CD14-positive monocyte (primary cell): ENCODE measurements around the gene KRT72. TPM values are rescaled to one million over a fixed set of nuclear protein-coding genes. Genes with fewer than 3 reads are reported as not detected.

Experiments used
- DNase-seq, 3 donors: peaks; one replicate each; pipeline ENCODE4 v3.0.0-alpha.2; 2011 to 2022
- H2AFZ ChIP-seq: 2 replicates; pipeline ENCODE4 v1.6.0; 2012; ENCODE audit warnings: mild to moderate bottlenecking, low read depth, low read length, inconsistent platforms; ENCODE audit not compliant: insufficient read depth, poor library complexity, severe bottlenecking
- H3K27ac ChIP-seq, 2 donors: 1 replicate in 1 of 2; 2 replicates in 1 of 2; pipeline ENCODE4 v1.5.1; 2012 to 2013; ENCODE audit warnings: low read length in 2 of 2, control low read depth in 1 of 2, inconsistent platforms in 1 of 2, low read depth in 1 of 2, mild to moderate bottlenecking in 1 of 2
- H3K27me3 ChIP-seq, 2 donors: one replicate each; pipeline versions ENCODE4 v1.6.0 to v1.6.1; 2011 to 2013; ENCODE audit warnings: low read length in 2 of 2; ENCODE audit not compliant: control insufficient read depth in 2 of 2, insufficient read depth in 2 of 2
- H3K36me3 ChIP-seq, 2 donors: replicated peaks in 1 of 2; 1 replicate in 1 of 2; 2 replicates in 1 of 2; pipeline versions ENCODE4 v1.5.1 to v1.6.1; 2012 to 2013; ENCODE audit warnings: low read length in 2 of 2, control low read depth in 1 of 2, inconsistent platforms in 1 of 2, mild to moderate bottlenecking in 1 of 2; ENCODE audit not compliant: insufficient read depth in 2 of 2, control insufficient read depth in 1 of 2
- H3K4me1 ChIP-seq, 2 donors: 1 replicate in 1 of 2; 2 replicates in 1 of 2; pipeline versions ENCODE4 v1.5.1 to v1.6.1; 2012 to 2013; ENCODE audit warnings: low read length in 2 of 2, control low read depth in 1 of 2, inconsistent platforms in 1 of 2, mild to moderate bottlenecking in 1 of 2, moderate library complexity in 1 of 2; ENCODE audit not compliant: insufficient read depth in 2 of 2, control insufficient read depth in 1 of 2
- H3K4me2 ChIP-seq: replicated peaks from 2 replicates; pipeline ENCODE3; 2012; ENCODE audit warnings: low read length, moderate library complexity, mild to moderate bottlenecking; ENCODE audit not compliant: poor library complexity, severe bottlenecking; ENCODE audit errors: extremely low read depth
- H3K4me3 ChIP-seq, 3 experiments: fragments of 200-600 bp in 1 of 3; sonication (generic) in 1 of 3; replicated peaks in 1 of 3; 1 replicate in 2 of 3; 2 replicates in 1 of 3; pipeline ENCODE4 v1.5.1; 2011 to 2013; ENCODE audit warnings: low read length in 3 of 3, mild to moderate bottlenecking in 3 of 3, control low read depth in 2 of 3, low read depth in 2 of 3, inconsistent platforms in 1 of 3, moderate library complexity in 1 of 3
- H3K79me2 ChIP-seq: 2 replicates; pipeline ENCODE4 v1.6.0; 2012; ENCODE audit warnings: mild to moderate bottlenecking, control low read depth, inconsistent platforms, low read length, moderate library complexity; ENCODE audit not compliant: insufficient read depth
- H3K9ac ChIP-seq: 2 replicates; pipeline ENCODE4 v1.6.0; 2017; ENCODE audit warnings: low read length, mild to moderate bottlenecking; ENCODE audit not compliant: insufficient read depth, poor library complexity, severe bottlenecking
- H3K9me3 ChIP-seq, 2 donors: replicated peaks in 1 of 2; 1 replicate in 1 of 2; 2 replicates in 1 of 2; pipeline versions ENCODE4 v1.5.1 to v1.6.1; 2012 to 2013; ENCODE audit warnings: low read length in 2 of 2, control low read depth in 1 of 2; ENCODE audit not compliant: control insufficient read depth in 1 of 2, insufficient read depth in 1 of 2
- H4K20me1 ChIP-seq: 2 replicates; pipeline ENCODE4 v1.6.0; 2012; ENCODE audit warnings: mild to moderate bottlenecking, low read length, control low read depth, moderate library complexity; ENCODE audit not compliant: insufficient read depth
- H3K27ac Mint-ChIP-seq, 7 donors: one replicate each; pipeline ENCODE4 v1.8.0; 2020; ENCODE audit warnings: mild to moderate bottlenecking in 7 of 7, mixed read lengths in 7 of 7, moderate library complexity in 6 of 7, inconsistent platforms in 2 of 7
- H3K27me3 Mint-ChIP-seq, 3 donors: one replicate each; pipeline ENCODE4 v1.8.0; 2021 to 2022; ENCODE audit warnings: low read depth in 3 of 3, mild to moderate bottlenecking in 3 of 3, mixed read lengths in 3 of 3, moderate library complexity in 3 of 3, inconsistent platforms in 1 of 3
- H3K36me3 Mint-ChIP-seq, 2 donors: one replicate each; pipeline ENCODE4 v1.8.0; 2020; ENCODE audit warnings: mixed read lengths in 2 of 2, inconsistent platforms in 1 of 2, mild to moderate bottlenecking in 1 of 2
- H3K4me1 Mint-ChIP-seq: one replicate; pipeline ENCODE4 v1.8.0; 2020; ENCODE audit warnings: mild to moderate bottlenecking, mixed read lengths
- H3K4me3 Mint-ChIP-seq, 2 donors: one replicate each; pipeline ENCODE4 v1.8.0; 2020; ENCODE audit warnings: mild to moderate bottlenecking in 2 of 2, mixed read lengths in 2 of 2, moderate library complexity in 1 of 2
- H3K9me3 Mint-ChIP-seq, 7 donors: one replicate each; pipeline ENCODE4 v1.8.0; 2020 to 2022; ENCODE audit warnings: mixed read lengths in 7 of 7, mild to moderate bottlenecking in 6 of 7, moderate library complexity in 6 of 7, inconsistent platforms in 2 of 7
- WGBS: methylation state at CpG from one replicate; pipeline ENCODE4 v1.1.5; 2013; ENCODE audit warnings: missing lambda C conversion rate; ENCODE audit not compliant: insufficient coverage; 5-methylcytosine and 5-hydroxymethylcytosine counted together
- intact Hi-C, 2 donors: fragments of 100-400 bp; cut with micrococcal nuclease; formaldehyde crosslinking; loops; one replicate each; pipeline versions ENCODE4 v1.15.0 to v1.15.1; 2023
- polyA plus RNA-seq, 3 donors: library from polyadenylated mRNA; depleted of rRNA in 1 of 3; unstranded in 2 of 3; stranded (reverse) in 1 of 3; fragments of 300-500 nt in 2 of 3; fragments of >200 nt in 1 of 3; fragmentation: Illumina TruSeq in 2 of 3; gene quantifications; 1 replicate in 2 of 3; 2 replicates in 1 of 3; pipeline ENCODE4 v1.2.3, GENCODE V29; 2012 to 2021
- TF ChIP-seq, protein P1 (sequence below): fragments of 200-600 bp; IDR thresholded peaks from one replicate; pipeline ENCODE4 v1.8.0; 2022; ENCODE audit warnings: antibody characterized with exemption, mild to moderate bottlenecking

The KRT72 gene
- polyA plus RNA-seq, 3 donors = not detected

- H3K27me3 Mint-ChIP-seq = peaks cover 23 to 39% (median 29%) of the 10 kb centered on the region in 3 donors
- H3K27ac ChIP-seq = no peak overlapping the region
- H3K4me3 Mint-ChIP-seq = no peak overlapping the region
- no peaks in the 10 kb centered on the region for H3K4me1 ChIP-seq
- no peaks in the 10 kb centered on the region for H4K20me1 ChIP-seq
- H3K36me3 Mint-ChIP-seq = no peaks in the 10 kb centered on the region
- H3K4me3 ChIP-seq = no peak overlapping the region
- H3K36me3 ChIP-seq = no peaks in the 10 kb centered on the region
- peaks cover 0 to 5% of the 10 kb centered on the region in 2 donors for H3K9me3 ChIP-seq
- H3K27me3 ChIP-seq = peaks cover 19 to 28% of the 10 kb centered on the region in 2 donors
- intact Hi-C loops = no loop called here
- H3K9me3 Mint-ChIP-seq = peaks cover 0 to 11% (median 5%) of the 10 kb centered on the region in 7 donors
- DNase-seq = no peak
- TF ChIP-seq, protein P1, sequence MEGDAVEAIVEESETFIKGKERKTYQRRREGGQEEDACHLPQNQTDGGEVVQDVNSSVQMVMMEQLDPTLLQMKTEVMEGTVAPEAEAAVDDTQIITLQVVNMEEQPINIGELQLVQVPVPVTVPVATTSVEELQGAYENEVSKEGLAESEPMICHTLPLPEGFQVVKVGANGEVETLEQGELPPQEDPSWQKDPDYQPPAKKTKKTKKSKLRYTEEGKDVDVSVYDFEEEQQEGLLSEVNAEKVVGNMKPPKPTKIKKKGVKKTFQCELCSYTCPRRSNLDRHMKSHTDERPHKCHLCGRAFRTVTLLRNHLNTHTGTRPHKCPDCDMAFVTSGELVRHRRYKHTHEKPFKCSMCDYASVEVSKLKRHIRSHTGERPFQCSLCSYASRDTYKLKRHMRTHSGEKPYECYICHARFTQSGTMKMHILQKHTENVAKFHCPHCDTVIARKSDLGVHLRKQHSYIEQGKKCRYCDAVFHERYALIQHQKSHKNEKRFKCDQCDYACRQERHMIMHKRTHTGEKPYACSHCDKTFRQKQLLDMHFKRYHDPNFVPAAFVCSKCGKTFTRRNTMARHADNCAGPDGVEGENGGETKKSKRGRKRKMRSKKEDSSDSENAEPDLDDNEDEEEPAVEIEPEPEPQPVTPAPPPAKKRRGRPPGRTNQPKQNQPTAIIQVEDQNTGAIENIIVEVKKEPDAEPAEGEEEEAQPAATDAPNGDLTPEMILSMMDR = no peak
- H3K9ac ChIP-seq = no peak overlapping the region
- H3K4me1 Mint-ChIP-seq = no peaks in the 10 kb centered on the region
- H3K27ac Mint-ChIP-seq = no peak overlapping the region
- H3K79me2 ChIP-seq = no peaks in the 10 kb centered on the region
- H3K4me2 ChIP-seq = no peak overlapping the region
- H2AFZ ChIP-seq = no peak overlapping the region
- 100% methylated on average over 1 of the region's 5 CpGs for WGBS
Measured at GRCh38 chr12:52602552-52602951, 1.3 kb upstream of the KRT72 start.

DNA sequence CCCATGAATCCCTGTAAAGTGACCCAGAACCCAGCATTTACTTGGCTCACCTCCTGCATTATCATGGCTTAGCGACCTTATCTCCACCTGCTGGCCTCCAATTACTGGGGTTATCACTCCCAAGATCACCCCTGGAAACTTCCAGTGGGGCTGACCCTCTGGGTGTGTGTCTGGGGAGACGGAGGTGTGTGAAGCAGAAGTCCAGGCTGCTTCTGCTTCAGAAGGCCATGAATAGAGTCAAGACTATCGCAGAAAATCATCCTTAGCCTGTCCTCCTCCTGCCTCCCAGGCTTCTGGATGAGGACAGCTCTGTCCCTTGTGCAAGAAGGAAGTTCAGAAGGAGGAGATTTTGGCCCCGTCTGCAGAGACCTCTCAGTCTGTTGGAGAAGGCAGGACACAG is 408 bp upstream of the KRT72 start:
- Histone ChIP-seq H3K4me1 (no peaks in the 10 kb centered on the region), H2AFZ (no peak overlapping the region), H3K27ac (no peak overlapping the region), H3K36me3 (no peaks in the 10 kb centered on the region), H3K9me3 (peaks cover 0 to 5% of the 10 kb centered on the region in 2 donors), H3K4me2 (no peak overlapping the region), H3K79me2 (no peaks in the 10 kb centered on the region), H3K9ac (no peak overlapping the region), H3K4me3 (no peak overlapping the region), H4K20me1 (no peaks in the 10 kb centered on the region), H3K27me3 (peaks cover 19 to 28% of the 10 kb centered on the region in 2 donors)
- Mint-ChIP-seq H3K4me3 (peak overlapping the region in 1 of 2 donors; percentile 43), H3K36me3 (no peaks in the 10 kb centered on the region), H3K27ac (peak overlapping the region in 1 of 7 donors; percentile 14), H3K27me3 (peaks cover 21 to 39% (median 31%) of the 10 kb centered on the region in 3 donors), H3K9me3 (peaks cover 0 to 11% (median 5%) of the 10 kb centered on the region in 7 donors), H3K4me1 (no peaks in the 10 kb centered on the region)
- TF ChIP-seq, protein P1 = no peak
- WGBS = 83% methylated on average over 3 of the region's 4 CpGs
- no peak for DNase-seq
- intact Hi-C loops = no loop called here
